H1 (cell line): ENCODE data around the gene BRIP1. TPM values are rescaled to one million over a fixed set of nuclear protein-coding genes. Genes with fewer than 3 reads are reported as not detected.

Experiments used
- CTCF ChIA-PET: fragments of 300-600 bp; sonication (Branson Sonifier 250); formaldehyde crosslinking; loops from one replicate; lab custom pipeline; 2021; ENCODE audit not compliant: partially characterized antibody; lab: Charles Lee
- POLR2A ChIA-PET: fragments of 300-600 bp; sonication (Branson Sonifier 250); formaldehyde crosslinking; loops from one replicate; lab custom pipeline; 2021; ENCODE audit warnings: inconsistent platforms; ENCODE audit not compliant: partially characterized antibody; lab: Charles Lee
- DNase-seq, 2 experiments: peaks; one replicate each; pipeline versions ENCODE4 v3.0.0 to v3.0.0-alpha.2; 2010 to 2022; ENCODE audit warnings: low spot score in 2 of 2, low read depth in 1 of 2, mixed read lengths in 1 of 2
- FAIRE-seq: peaks from 2 replicates; lab custom pipeline; 2011; peaks lifted over from hg19 to GRCh38; lab: Jason Lieb, UNC
- H2AFZ ChIP-seq: 2 replicates; pipeline ENCODE4 v1.8.1; 2012; ENCODE audit warnings: low read length, inconsistent platforms
- H2AK5ac ChIP-seq: 2 replicates; pipeline ENCODE4 v1.6.1; 2013; ENCODE audit warnings: low read depth, low read length
- H2BK120ac ChIP-seq: replicated peaks from 2 replicates; pipeline ENCODE3; 2013; ENCODE audit warnings: low read depth, low read length, inconsistent platforms
- H2BK12ac ChIP-seq: 2 replicates; pipeline ENCODE4 v1.6.1; 2013; ENCODE audit warnings: low read depth, low read length
- H2BK15ac ChIP-seq: 2 replicates; pipeline ENCODE4 v1.6.1; 2013; ENCODE audit warnings: low read length
- H2BK20ac ChIP-seq: 2 replicates; pipeline ENCODE4 v1.6.1; 2013; ENCODE audit warnings: low read length
- H2BK5ac ChIP-seq: 2 replicates; pipeline ENCODE4 v1.6.1; 2013; ENCODE audit warnings: low read depth, low read length
- H3K14ac ChIP-seq: 2 replicates; pipeline ENCODE4 v1.6.1; 2013; ENCODE audit warnings: inconsistent platforms; ENCODE audit not compliant: insufficient read length
- H3K18ac ChIP-seq: 2 replicates; pipeline ENCODE4 v1.6.1; 2013; ENCODE audit warnings: low read length; ENCODE audit errors: extremely low read depth
- H3K23ac ChIP-seq: 2 replicates; pipeline ENCODE4 v1.6.1; 2013; ENCODE audit warnings: inconsistent platforms; ENCODE audit not compliant: insufficient read length
- H3K23me2 ChIP-seq: 2 replicates; pipeline ENCODE4 v1.6.1; 2013; ENCODE audit warnings: low read depth, low read length
- H3K27ac ChIP-seq: 2 replicates; pipeline ENCODE4 v1.6.1; 2011; ENCODE audit warnings: low read depth, low read length, inconsistent platforms
- H3K27me3 ChIP-seq, 4 experiments: replicated peaks in 1 of 4; 1 replicate in 1 of 4; 2 replicates in 3 of 4; pipeline versions ENCODE4 v1.6.1 to v1.8.1; 2011 to 2013; ENCODE audit warnings: low read length in 3 of 4, mild to moderate bottlenecking in 3 of 4, inconsistent platforms in 2 of 4, mixed read lengths in 2 of 4, moderate library complexity in 1 of 4; ENCODE audit not compliant: control insufficient read depth in 3 of 4, insufficient read depth in 3 of 4; ENCODE audit errors: extremely low read depth in 1 of 4
- H3K36me3 ChIP-seq, 4 experiments: 2 replicates each; pipeline versions ENCODE4 v1.6.1 to v1.8.1; 2011 to 2013; ENCODE audit warnings: mild to moderate bottlenecking in 4 of 4, low read length in 3 of 4, moderate library complexity in 2 of 4, control low read depth in 1 of 4, inconsistent platforms in 1 of 4; ENCODE audit not compliant: insufficient read depth in 4 of 4, control insufficient read depth in 2 of 4
- H3K4ac ChIP-seq: replicated peaks from 2 replicates; pipeline ENCODE3; 2013; ENCODE audit warnings: low read length, low read depth, mixed read lengths, inconsistent platforms; ENCODE audit not compliant: insufficient read length
- H3K4me1 ChIP-seq, 4 experiments: replicated peaks in 1 of 4; 1 replicate in 1 of 4; 2 replicates in 3 of 4; pipeline versions ENCODE4 v1.6.1 to v1.8.1; 2011 to 2013; ENCODE audit warnings: low read length in 3 of 4, inconsistent platforms in 2 of 4, mixed read lengths in 1 of 4; ENCODE audit not compliant: insufficient read depth in 4 of 4, control insufficient read depth in 3 of 4
- H3K4me2 ChIP-seq, 2 experiments: 2 replicates each; pipeline versions ENCODE4 v1.6.1 to v1.8.1; 2011 to 2013; ENCODE audit warnings: low read depth in 2 of 2, low read length in 2 of 2, control low read depth in 1 of 2, inconsistent platforms in 1 of 2, mild to moderate bottlenecking in 1 of 2; ENCODE audit not compliant: insufficient read depth in 1 of 2
- H3K4me3 ChIP-seq, 4 experiments: fragments of 200-600, 300-600 bp in 1 of 4; sonication (generic), shearing (Covaris generic), sonication (Bioruptor Twin) in 1 of 4; 2 replicates each; pipeline versions ENCODE4 v1.5.1 to v1.8.1; 2011 to 2016; ENCODE audit warnings: low read length in 4 of 4, low read depth in 3 of 4, control low read depth in 2 of 4, inconsistent platforms in 2 of 4, mild to moderate bottlenecking in 2 of 4, mixed read lengths in 1 of 4, moderate library complexity in 1 of 4; ENCODE audit not compliant: insufficient read depth in 2 of 4; ENCODE audit errors: extremely low read depth in 1 of 4
- H3K56ac ChIP-seq: replicated peaks from 2 replicates; pipeline ENCODE3; 2013; ENCODE audit warnings: low read depth, mild to moderate bottlenecking, mixed read lengths, low read length, inconsistent platforms; ENCODE audit not compliant: insufficient read length
- H3K79me1 ChIP-seq: 2 replicates; pipeline ENCODE4 v1.6.1; 2013; ENCODE audit warnings: low read depth, low read length, control low read depth
- H3K79me2 ChIP-seq, 2 experiments: 2 replicates each; pipeline versions ENCODE4 v1.6.1 to v1.8.1; 2012 to 2013; ENCODE audit warnings: low read length in 2 of 2, mild to moderate bottlenecking in 2 of 2, inconsistent platforms in 1 of 2; ENCODE audit not compliant: insufficient read depth in 2 of 2, control insufficient read depth in 1 of 2
- H3K9ac ChIP-seq, 4 experiments: replicated peaks in 1 of 4; 1 replicate in 1 of 4; 2 replicates in 3 of 4; pipeline versions ENCODE4 v1.6.1 to v1.8.1; 2011 to 2013; ENCODE audit warnings: low read depth in 3 of 4, low read length in 3 of 4, control low read depth in 2 of 4, mild to moderate bottlenecking in 2 of 4, moderate library complexity in 2 of 4, inconsistent platforms in 1 of 4; ENCODE audit errors: extremely low read depth in 1 of 4
- H3K9me3 ChIP-seq, 2 experiments: 2 replicates each; pipeline versions ENCODE4 v1.6.1 to v1.8.1; 2012 to 2013; ENCODE audit warnings: mild to moderate bottlenecking in 2 of 2, moderate library complexity in 2 of 2, control low read depth in 1 of 2, inconsistent platforms in 1 of 2, low read depth in 1 of 2, low read length in 1 of 2, mixed read lengths in 1 of 2; ENCODE audit not compliant: insufficient read depth in 2 of 2
- H4K20me1 ChIP-seq, 2 experiments: replicated peaks in 1 of 2; 2 replicates each; pipeline versions ENCODE3 to v1.8.1; 2011 to 2013; ENCODE audit warnings: inconsistent platforms in 2 of 2, low read length in 2 of 2, mild to moderate bottlenecking in 1 of 2; ENCODE audit not compliant: insufficient read depth in 2 of 2, control insufficient read depth in 1 of 2
- H4K5ac ChIP-seq: 2 replicates; pipeline ENCODE4 v1.6.1; 2013; ENCODE audit warnings: low read length, low read depth, mixed read lengths, inconsistent platforms; ENCODE audit not compliant: insufficient read length
- H4K8ac ChIP-seq: 2 replicates; pipeline ENCODE4 v1.8.0; 2013; ENCODE audit warnings: mild to moderate bottlenecking, moderate library complexity, low read length, inconsistent platforms; ENCODE audit not compliant: insufficient read depth; ENCODE audit errors: extremely low read depth
- H4K91ac ChIP-seq: replicated peaks from 2 replicates; pipeline ENCODE3; 2013; ENCODE audit warnings: low read length, mixed read lengths, inconsistent platforms; ENCODE audit not compliant: insufficient read length
- JUN ChIP-seq: IDR thresholded peaks from 2 replicates; pipeline ENCODE4 v1.6.1; 2011; ENCODE audit warnings: low read depth, mild to moderate bottlenecking, improper control_type of control experiment, low read length
- JUND ChIP-seq: IDR thresholded peaks from 2 replicates; pipeline ENCODE4 v1.6.1; 2011; ENCODE audit warnings: mild to moderate bottlenecking, improper control_type of control experiment, low read length
- MAX ChIP-seq: IDR thresholded peaks from 2 replicates; pipeline ENCODE4 v1.6.1; 2012; ENCODE audit warnings: inconsistent platforms
- POU5F1 ChIP-seq: IDR thresholded peaks from 2 replicates; pipeline ENCODE4 v1.6.1; 2011; ENCODE audit warnings: low read depth, mild to moderate bottlenecking, low read length, moderate library complexity
- SRF ChIP-seq: IDR thresholded peaks from 2 replicates; pipeline ENCODE4 v1.6.1; 2011; ENCODE audit warnings: mild to moderate bottlenecking, low read depth, low read length, moderate library complexity
- TBP ChIP-seq: IDR thresholded peaks from 2 replicates; pipeline ENCODE4 v1.6.1; 2011; ENCODE audit warnings: low read depth, low read length, improper control_type of control experiment
- ZNF274 ChIP-seq: IDR thresholded peaks from 2 replicates; pipeline ENCODE4 v1.7.0; 2012; ENCODE audit warnings: low read length, borderline replicate concordance; ENCODE audit errors: extremely low read depth
- WGBS, 2 experiments: shearing (Covaris generic) in 1 of 2; methylation state at CpG; one replicate each; pipeline versions ENCODE4 v1.1.6 to v1.1.7; 2013 to 2015; ENCODE audit warnings: low lambda C conversion rate in 2 of 2, mixed read lengths in 2 of 2, inconsistent platforms in 1 of 2, low coverage in 1 of 2, missing lambda C conversion rate in 1 of 2; ENCODE audit not compliant: insufficient replicate concordance in 2 of 2, insufficient coverage in 1 of 2, insufficient read length in 1 of 2; ENCODE audit errors: extremely low coverage in 1 of 2, missing lambda C conversion rate in 1 of 2; 5-methylcytosine and 5-hydroxymethylcytosine counted together
- polyA plus RNA-seq, 7 experiments: library from polyadenylated mRNA; depleted of rRNA in 3 of 7; stranded (reverse) in 5 of 7; unstranded in 2 of 7; fragments of >200 nt in 5 of 7; fragments of 200-250 nt in 2 of 7; gene quantifications; 1 replicate in 5 of 7; 2 replicates in 1 of 7; 4 replicates in 1 of 7; pipeline versions ENCODE4 v1.2.1 to v1.2.3, GENCODE V29; 2011 to 2013; ENCODE audit warnings: missing spikeins in 2 of 7, mixed read lengths in 2 of 7
- total RNA-seq: library from RNA; stranded (reverse); fragmentation: NEBNext Ultra II Directional; extraction: Animal tissue kit (Norgen Biotek cat#: 25700); gene quantifications from 2 replicates; pipeline ENCODE4 v1.2.1, GENCODE V29; 2021

The BRIP1 gene
- total and polyA plus RNA-seq, 2 of the 8 experiments (the other 6 are each of a cell fraction or from before 2014, with no cell fraction given) = 5.8 to 19.2 TPM

GRCh38 chr17:61793565-61793964 is 69.8 kb downstream of the BRIP1 start:
- no peak overlapping the region for H2AFZ ChIP-seq
- no peak overlapping the region for H2AK5ac ChIP-seq
- no peak overlapping the region for H3K18ac ChIP-seq
- no peak overlapping the region for H3K9ac ChIP-seq
- ChIA-PET POLR2A (no interaction called here), CTCF (no interaction called here)
- no peak overlapping the region for H3K14ac ChIP-seq
- TF ChIP-seq MAX = no peak
- TF ChIP-seq TBP = no peak
- TF ChIP-seq SRF = no peak
- no peak for TF ChIP-seq JUND
- TF ChIP-seq JUN = no peak
- no peak for TF ChIP-seq ZNF274
- no peak for TF ChIP-seq POU5F1
- H4K91ac ChIP-seq = no peak overlapping the region
- no peak overlapping the region for H3K27ac ChIP-seq
- DNase-seq (no peak), FAIRE-seq (no peak)
- H3K36me3 ChIP-seq = peaks cover 0 to 17% (median 3%) of the 10 kb centered on the region in 4 experiments; a peak in 3 of 8 replicates
- H3K56ac ChIP-seq = no peak overlapping the region
- H2BK120ac ChIP-seq = no peak overlapping the region
- H3K9me3 ChIP-seq = no peaks in the 10 kb centered on the region
- H2BK5ac ChIP-seq = no peak overlapping the region
- H3K4me3 ChIP-seq = no peak overlapping the region
- H2BK20ac ChIP-seq = no peak overlapping the region
- H3K23me2 ChIP-seq = no peaks in the 10 kb centered on the region
- no peak overlapping the region for H3K4me2 ChIP-seq
- H2BK12ac ChIP-seq = no peak overlapping the region
- no peak overlapping the region for H4K5ac ChIP-seq
- no peak overlapping the region for H3K23ac ChIP-seq
- WGBS, 2 experiments = 91% methylated on average over 3 of the region's 3 CpGs; no CpG with 5 or more reads in 1 of the 2 experiments
- H3K4me1 ChIP-seq = no peaks in the 10 kb centered on the region
- H4K8ac ChIP-seq = no peak overlapping the region
- no peaks in the 10 kb centered on the region for H3K27me3 ChIP-seq
- H4K20me1 ChIP-seq = no peaks in the 10 kb centered on the region
- H3K79me1 ChIP-seq = no peaks in the 10 kb centered on the region
- no peaks in the 10 kb centered on the region for H3K79me2 ChIP-seq
- no peak overlapping the region for H3K4ac ChIP-seq
- H2BK15ac ChIP-seq = no peak overlapping the region
